Fibroblast of mammary gland (primary cell): ENCODE data around the gene PROX1.

ENCODE experiments used
- DNase-seq: peaks from one replicate; pipeline ENCODE4 v3.0.0-alpha.2; 2010; ENCODE audit warnings: low read depth
- H3K4me3 ChIP-seq: 2 replicates; pipeline ENCODE4 v1.5.1; 2011; ENCODE audit warnings: low read depth, mild to moderate bottlenecking, low read length, moderate library complexity; ENCODE audit not compliant: control insufficient read depth
- TF ChIP-seq, protein P1 (sequence below): conservative IDR thresholded peaks from 2 replicates; pipeline ENCODE4 v1.5.1; 2011; ENCODE audit warnings: low read depth, low read length, inconsistent platforms; ENCODE audit not compliant: control insufficient read depth, insufficient read depth

The PROX1 gene

DNA sequence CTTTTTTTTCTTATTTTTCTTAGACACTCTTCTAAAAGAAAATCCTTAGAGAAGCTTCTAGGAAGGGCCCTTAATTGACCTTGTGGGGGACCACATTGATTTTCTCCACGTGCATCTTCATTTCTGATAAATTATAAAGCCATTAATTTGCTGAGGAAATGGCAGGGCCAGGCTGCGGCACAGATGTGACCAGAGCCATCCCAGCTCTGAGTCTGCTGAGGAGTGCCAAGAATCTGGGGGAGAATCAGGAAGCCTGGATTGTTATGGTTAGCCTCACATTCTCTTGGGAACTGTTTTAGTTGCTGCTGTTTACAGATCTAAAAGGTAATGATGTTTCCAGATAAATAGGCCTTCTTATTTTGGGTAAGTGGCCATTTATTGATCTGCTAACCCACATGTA lies 16.2 kb downstream of the PROX1 start:
- TF ChIP-seq, protein P1, sequence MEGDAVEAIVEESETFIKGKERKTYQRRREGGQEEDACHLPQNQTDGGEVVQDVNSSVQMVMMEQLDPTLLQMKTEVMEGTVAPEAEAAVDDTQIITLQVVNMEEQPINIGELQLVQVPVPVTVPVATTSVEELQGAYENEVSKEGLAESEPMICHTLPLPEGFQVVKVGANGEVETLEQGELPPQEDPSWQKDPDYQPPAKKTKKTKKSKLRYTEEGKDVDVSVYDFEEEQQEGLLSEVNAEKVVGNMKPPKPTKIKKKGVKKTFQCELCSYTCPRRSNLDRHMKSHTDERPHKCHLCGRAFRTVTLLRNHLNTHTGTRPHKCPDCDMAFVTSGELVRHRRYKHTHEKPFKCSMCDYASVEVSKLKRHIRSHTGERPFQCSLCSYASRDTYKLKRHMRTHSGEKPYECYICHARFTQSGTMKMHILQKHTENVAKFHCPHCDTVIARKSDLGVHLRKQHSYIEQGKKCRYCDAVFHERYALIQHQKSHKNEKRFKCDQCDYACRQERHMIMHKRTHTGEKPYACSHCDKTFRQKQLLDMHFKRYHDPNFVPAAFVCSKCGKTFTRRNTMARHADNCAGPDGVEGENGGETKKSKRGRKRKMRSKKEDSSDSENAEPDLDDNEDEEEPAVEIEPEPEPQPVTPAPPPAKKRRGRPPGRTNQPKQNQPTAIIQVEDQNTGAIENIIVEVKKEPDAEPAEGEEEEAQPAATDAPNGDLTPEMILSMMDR, result no peak
- H3K4me3 ChIP-seq, result no peak overlapping the region
- DNase-seq, result no peak

DNA sequence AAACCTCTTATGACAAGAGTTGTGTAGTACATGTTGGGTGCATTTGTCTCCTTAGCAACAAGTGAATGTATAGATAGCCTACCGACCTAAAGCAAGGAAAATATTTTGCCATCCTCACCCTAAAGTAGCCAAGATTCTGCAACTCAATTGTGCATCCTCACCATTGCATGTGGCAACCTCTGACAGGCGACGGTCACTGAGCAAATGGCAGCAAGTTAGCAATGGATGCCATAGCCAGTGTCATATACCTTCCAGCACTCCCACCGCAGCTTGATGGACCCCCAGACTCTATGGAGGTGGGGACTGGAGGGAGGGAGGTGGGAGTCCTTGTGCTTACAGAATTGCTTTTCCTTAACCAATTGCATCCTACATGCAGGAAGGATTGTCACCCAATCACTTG lies 17.0 kb downstream of the PROX1 start:
- no peak overlapping the region for H3K4me3 ChIP-seq
- TF ChIP-seq, protein P1, result no peak
- DNase-seq, result no peak

DNA sequence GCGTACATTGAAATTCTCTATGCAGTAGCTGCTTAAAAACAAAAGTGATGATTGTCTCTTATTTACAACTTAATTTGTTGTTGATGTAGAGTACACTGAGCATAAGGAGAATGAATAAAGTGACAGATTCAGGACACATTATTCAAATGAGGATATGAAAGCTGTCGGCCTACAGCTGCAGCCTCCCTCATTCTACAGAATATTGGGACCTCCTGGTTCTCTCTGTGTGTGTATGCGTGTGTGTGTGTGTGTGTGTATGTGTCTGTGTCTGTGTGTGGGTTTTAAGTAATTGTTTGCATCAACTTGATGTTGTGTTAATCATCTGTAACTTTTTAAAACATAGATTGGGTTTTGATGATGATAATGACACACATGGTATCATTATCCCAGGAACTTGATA lies 17.9 kb downstream of the PROX1 start:
- no peak for DNase-seq
- TF ChIP-seq, protein P1, result no peak
- H3K4me3 ChIP-seq, result no peak overlapping the region

DNA sequence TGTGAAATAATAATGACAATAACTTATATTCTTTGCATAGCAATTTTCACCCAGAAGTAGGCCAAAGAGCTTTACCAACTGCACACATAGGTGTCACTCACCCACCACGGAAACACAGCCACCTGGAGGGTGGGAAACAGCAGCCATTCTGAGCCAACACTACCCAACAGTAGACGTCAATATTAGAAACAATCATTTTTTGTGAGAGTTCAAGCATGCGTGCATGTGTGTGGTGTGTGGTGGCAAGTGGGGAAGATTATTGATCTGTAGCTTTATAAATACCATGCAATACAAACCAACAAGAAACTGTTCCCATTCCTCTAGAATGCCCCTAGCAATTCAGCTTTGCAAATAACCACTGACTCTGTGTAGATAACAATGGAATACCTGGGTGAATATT lies 19.1 kb downstream of the PROX1 start:
- no peak for DNase-seq
- TF ChIP-seq, protein P1, result no peak
- H3K4me3 ChIP-seq, result no peak overlapping the region

DNA sequence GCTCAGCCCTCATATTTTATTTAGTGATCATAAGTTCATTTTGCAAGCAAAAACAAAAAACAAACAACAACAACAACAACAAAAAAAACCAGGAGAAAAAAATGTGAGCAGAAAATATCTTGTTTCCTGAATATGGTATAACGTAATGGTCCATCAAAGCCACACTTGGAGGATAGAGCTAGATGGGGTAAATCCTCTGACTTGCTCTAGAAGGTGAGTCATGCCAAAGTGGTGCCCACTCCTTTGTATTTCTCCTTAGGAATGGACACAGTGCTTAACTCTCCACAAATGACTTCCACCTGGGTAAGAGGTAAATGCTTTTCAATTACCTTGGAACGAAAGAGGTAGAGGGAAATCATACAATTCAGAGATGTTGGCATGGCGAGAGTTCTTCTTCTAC lies 20.6 kb downstream of the PROX1 start:
- no peak for DNase-seq
- H3K4me3 ChIP-seq, result no peak overlapping the region
- TF ChIP-seq, protein P1, result no peak

DNA sequence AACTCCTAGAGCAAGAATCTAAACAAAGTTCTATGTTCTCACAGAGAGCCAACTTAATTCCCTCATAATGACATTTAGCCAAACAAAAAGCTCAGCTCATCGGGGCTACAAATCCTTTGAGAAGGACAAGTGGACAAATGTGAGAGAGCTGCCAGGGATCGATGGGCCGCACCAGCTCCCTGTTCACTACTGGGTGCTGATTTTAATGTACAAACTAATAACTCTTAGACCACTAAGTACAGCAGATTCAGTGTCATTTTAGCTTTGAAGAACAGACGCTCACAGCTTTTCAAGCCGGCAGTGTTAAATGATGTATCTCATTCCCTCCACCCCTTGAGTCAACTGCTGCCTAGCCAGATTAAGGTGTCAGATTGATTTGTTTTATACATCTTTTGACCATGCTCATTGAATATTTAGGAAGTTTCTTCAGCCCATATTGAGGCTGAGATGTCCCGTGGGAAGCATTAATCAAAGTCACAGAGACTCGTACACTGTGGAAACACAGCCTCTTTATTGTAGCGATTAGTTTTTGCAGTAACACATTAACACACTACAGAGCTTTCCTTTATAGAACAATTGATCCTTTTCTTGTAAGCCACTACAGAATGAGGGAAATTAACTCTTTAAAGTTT lies 21.1 kb downstream of the PROX1 start:
- no peak for DNase-seq
- H3K4me3 ChIP-seq, result no peak overlapping the region
- TF ChIP-seq, protein P1, result no peak
